Trophoblast cell (in vitro differentiated cells and primary cell): ENCODE measurements around the gene TAOK3.

Source experiments
- DNase-seq, 2 donors: peaks; one replicate each; pipeline ENCODE4 v3.0.0-alpha.2; 2016
- H2AFZ ChIP-seq: 2 replicates; pipeline ENCODE4 v1.6.1; 2013; ENCODE audit warnings: low read length, moderate library complexity, mild to moderate bottlenecking; ENCODE audit not compliant: insufficient read depth, poor library complexity
- H2AK5ac ChIP-seq: 2 replicates; pipeline ENCODE4 v1.6.1; 2013; ENCODE audit warnings: mild to moderate bottlenecking, low read length
- H2BK120ac ChIP-seq: 2 replicates; pipeline ENCODE4 v1.6.1; 2013; ENCODE audit warnings: low read length, mild to moderate bottlenecking, moderate library complexity; ENCODE audit not compliant: insufficient read depth, poor library complexity
- H2BK12ac ChIP-seq: 2 replicates; pipeline ENCODE4 v1.6.1; 2013; ENCODE audit warnings: mild to moderate bottlenecking, low read length, moderate library complexity
- H2BK5ac ChIP-seq: 2 replicates; pipeline ENCODE4 v1.6.1; 2013; ENCODE audit warnings: low read length, low read depth, moderate library complexity, mild to moderate bottlenecking; ENCODE audit not compliant: poor library complexity
- H3K14ac ChIP-seq: 2 replicates; pipeline ENCODE4 v1.6.1; 2013; ENCODE audit warnings: mild to moderate bottlenecking, low read length
- H3K18ac ChIP-seq: 2 replicates; pipeline ENCODE4 v1.6.1; 2013; ENCODE audit warnings: mild to moderate bottlenecking, low read length
- H3K23ac ChIP-seq: 2 replicates; pipeline ENCODE4 v1.6.1; 2013; ENCODE audit warnings: low read length
- H3K27ac ChIP-seq: 2 replicates; pipeline ENCODE4 v1.5.1; 2013; ENCODE audit warnings: low read depth, mild to moderate bottlenecking, inconsistent platforms, low read length, moderate library complexity
- H3K27me3 ChIP-seq: 2 replicates; pipeline ENCODE4 v1.6.1; 2013; ENCODE audit warnings: inconsistent platforms, mild to moderate bottlenecking, low read length, moderate library complexity; ENCODE audit not compliant: insufficient read depth
- H3K36me3 ChIP-seq, 2 experiments: 1 replicate in 1 of 2; 2 replicates in 1 of 2; pipeline ENCODE4 v1.6.1; 2013; ENCODE audit warnings: low read length in 2 of 2, mild to moderate bottlenecking in 2 of 2, moderate library complexity in 1 of 2; ENCODE audit not compliant: insufficient read depth in 2 of 2, control insufficient read depth in 1 of 2
- H3K4ac ChIP-seq: 2 replicates; pipeline ENCODE4 v1.6.1; 2013; ENCODE audit warnings: low read depth, mild to moderate bottlenecking, low read length, moderate library complexity
- H3K4me1 ChIP-seq, 2 experiments: 1 replicate in 1 of 2; 2 replicates in 1 of 2; pipeline ENCODE4 v1.6.1; 2013; ENCODE audit warnings: low read length in 2 of 2, mild to moderate bottlenecking in 2 of 2, moderate library complexity in 1 of 2; ENCODE audit not compliant: insufficient read depth in 2 of 2, control insufficient read depth in 1 of 2
- H3K4me2 ChIP-seq: 2 replicates; pipeline ENCODE4 v1.6.1; 2013; ENCODE audit warnings: inconsistent platforms, mild to moderate bottlenecking, low read length, moderate library complexity
- H3K4me3 ChIP-seq: 2 replicates; pipeline ENCODE4 v1.5.1; 2013; ENCODE audit warnings: mild to moderate bottlenecking, low read depth, low read length, inconsistent platforms
- H3K79me1 ChIP-seq: one replicate; pipeline ENCODE4 v1.6.1; 2013; ENCODE audit warnings: low read length
- H3K79me2 ChIP-seq: 2 replicates; pipeline ENCODE4 v1.6.1; 2013; ENCODE audit warnings: low read length, mild to moderate bottlenecking; ENCODE audit not compliant: control insufficient read depth, insufficient read depth, poor library complexity
- H3K9ac ChIP-seq: 2 replicates; pipeline ENCODE4 v1.6.1; 2013; ENCODE audit warnings: mild to moderate bottlenecking, low read length
- H3K9me3 ChIP-seq: 2 replicates; pipeline ENCODE4 v1.6.1; 2013; ENCODE audit warnings: low read depth, mild to moderate bottlenecking, control low read depth, inconsistent platforms, low read length; ENCODE audit not compliant: insufficient read depth
- H4K12ac ChIP-seq: 2 replicates; pipeline ENCODE4 v1.6.1; 2013; ENCODE audit warnings: low read depth, mild to moderate bottlenecking, low read length, moderate library complexity
- H4K8ac ChIP-seq: 2 replicates; pipeline ENCODE4 v1.6.1; 2013; ENCODE audit warnings: low read depth, mild to moderate bottlenecking, low read length, moderate library complexity
- H4K91ac ChIP-seq: one replicate; pipeline ENCODE4 v1.6.1; 2013; ENCODE audit warnings: low read depth, mild to moderate bottlenecking, low read length, moderate library complexity
- WGBS: extraction: QIAGEN DNeasy Blood & Tissue Kit; methylation state at CpG from one replicate; pipeline ENCODE4 v1.1.7; 2013; ENCODE audit warnings: missing lambda C conversion rate; ENCODE audit not compliant: insufficient read length, insufficient coverage; ENCODE audit errors: extremely low coverage; 5-methylcytosine and 5-hydroxymethylcytosine counted together

Gene TAOK3

DNA sequence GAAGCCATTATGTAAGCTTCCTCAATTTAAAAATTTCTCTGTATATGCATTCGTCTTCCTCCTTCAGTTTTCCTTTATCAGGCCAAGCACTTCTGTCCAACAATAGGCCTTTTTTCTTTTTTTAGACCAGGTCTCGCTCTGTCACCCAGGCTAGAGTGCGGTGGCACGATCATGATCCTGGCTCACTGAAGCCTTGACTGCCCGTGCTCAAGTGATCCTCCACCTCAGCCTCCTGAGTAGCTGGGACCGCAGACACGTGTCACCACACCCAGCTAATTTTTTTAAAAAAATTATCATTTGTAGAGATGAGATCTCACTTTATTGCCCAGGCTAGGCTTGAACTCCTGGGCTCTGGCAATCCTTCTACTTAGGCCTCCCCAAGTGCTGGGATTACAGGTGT lies 25.8 kb downstream of the TAOK3 start:
- Histone ChIP-seq H3K23ac (no peak overlapping the region), H2BK5ac (no peak overlapping the region), H2AFZ (no peak overlapping the region), H3K79me2 (no peaks in the 10 kb centered on the region), H4K8ac (no peak overlapping the region), H3K27ac (no peak overlapping the region), H2BK120ac (no peak overlapping the region), H3K4me2 (no peak overlapping the region), H3K18ac (no peak overlapping the region), H3K27me3 (no peaks in the 10 kb centered on the region), H3K4ac (no peak overlapping the region), H2AK5ac (no peak overlapping the region), H3K9ac (no peak overlapping the region), H3K4me3 (no peak overlapping the region), H3K4me1 (no peaks in the 10 kb centered on the region), H2BK12ac (no peak overlapping the region), H3K9me3 (no peaks in the 10 kb centered on the region), H4K12ac (no peak overlapping the region), H4K91ac (no peak overlapping the region), H3K36me3 (no peaks in the 10 kb centered on the region), H3K79me1 (no peaks in the 10 kb centered on the region), H3K14ac (no peak overlapping the region)
- WGBS = no CpG with 5 or more reads among the region's 7 CpGs
- no peak for DNase-seq

DNA sequence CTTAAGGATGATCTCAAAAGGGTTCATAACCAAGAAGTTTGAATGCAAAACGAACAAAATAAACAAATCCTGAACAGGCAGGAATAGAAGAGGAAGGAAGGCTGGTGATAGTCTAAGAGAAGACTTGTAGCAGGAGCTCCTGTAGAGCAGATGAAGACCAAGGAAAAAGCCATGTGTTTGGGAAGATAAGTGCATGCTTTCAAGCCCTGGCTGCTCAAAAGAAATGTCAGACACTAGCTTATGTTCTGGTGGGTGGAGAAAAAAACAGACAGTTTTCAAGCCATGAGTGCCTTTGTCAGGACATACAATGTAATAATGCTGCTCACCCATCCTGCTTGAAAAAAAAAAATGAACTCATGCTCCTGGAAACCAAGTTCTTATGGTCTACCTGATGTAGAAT lies 27.4 kb downstream of the TAOK3 start:
- Histone ChIP-seq H4K12ac (no peak overlapping the region), H2AFZ (no peak overlapping the region), H3K4me2 (no peak overlapping the region), H3K79me2 (no peaks in the 10 kb centered on the region), H3K27me3 (no peaks in the 10 kb centered on the region), H3K79me1 (no peaks in the 10 kb centered on the region), H3K23ac (no peak overlapping the region), H3K4ac (no peak overlapping the region), H2BK12ac (no peak overlapping the region), H4K8ac (no peak overlapping the region), H3K14ac (no peak overlapping the region), H2BK5ac (no peak overlapping the region), H2BK120ac (no peak overlapping the region), H3K18ac (no peak overlapping the region), H3K9ac (no peak overlapping the region), H3K27ac (no peak overlapping the region), H2AK5ac (no peak overlapping the region), H3K4me3 (no peak overlapping the region), H3K36me3 (no peaks in the 10 kb centered on the region), H4K91ac (no peak overlapping the region), H3K4me1 (no peaks in the 10 kb centered on the region), H3K9me3 (no peaks in the 10 kb centered on the region)
- WGBS = no CpG with 5 or more reads among the region's 1 CpG
- DNase-seq = no peak

DNA sequence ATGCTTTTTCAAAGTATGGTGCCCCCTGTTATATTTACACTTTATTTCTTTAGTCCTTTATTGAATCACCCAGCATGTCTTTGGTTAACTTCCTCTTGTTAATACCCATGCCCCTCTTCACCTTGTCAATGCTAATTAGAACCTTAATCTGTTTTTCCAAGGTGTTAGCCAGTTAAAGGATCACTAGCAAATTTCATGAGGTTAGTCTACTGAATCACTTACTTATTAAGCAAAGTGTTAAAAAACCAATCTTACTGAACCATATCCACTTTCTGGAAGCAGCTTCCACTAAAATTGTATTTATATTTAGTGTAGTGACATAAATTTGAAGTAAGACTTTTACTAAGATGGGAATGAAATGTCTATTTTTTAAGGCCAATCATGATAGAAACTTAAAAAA lies 27.9 kb downstream of the TAOK3 start:
- Histone ChIP-seq H2BK120ac (no peak overlapping the region), H3K4me1 (no peaks in the 10 kb centered on the region), H3K9ac (no peak overlapping the region), H3K36me3 (no peaks in the 10 kb centered on the region), H4K8ac (no peak overlapping the region), H3K14ac (no peak overlapping the region), H3K23ac (no peak overlapping the region), H3K79me1 (no peaks in the 10 kb centered on the region), H3K4me2 (no peak overlapping the region), H3K4ac (no peak overlapping the region), H3K18ac (no peak overlapping the region), H2BK5ac (no peak overlapping the region), H2BK12ac (no peak overlapping the region), H4K12ac (no peak overlapping the region), H2AK5ac (no peak overlapping the region), H3K27ac (no peak overlapping the region), H3K4me3 (no peak overlapping the region), H3K27me3 (no peaks in the 10 kb centered on the region), H2AFZ (no peak overlapping the region), H4K91ac (no peak overlapping the region), H3K79me2 (no peaks in the 10 kb centered on the region), H3K9me3 (no peaks in the 10 kb centered on the region)
- no peak for DNase-seq

DNA sequence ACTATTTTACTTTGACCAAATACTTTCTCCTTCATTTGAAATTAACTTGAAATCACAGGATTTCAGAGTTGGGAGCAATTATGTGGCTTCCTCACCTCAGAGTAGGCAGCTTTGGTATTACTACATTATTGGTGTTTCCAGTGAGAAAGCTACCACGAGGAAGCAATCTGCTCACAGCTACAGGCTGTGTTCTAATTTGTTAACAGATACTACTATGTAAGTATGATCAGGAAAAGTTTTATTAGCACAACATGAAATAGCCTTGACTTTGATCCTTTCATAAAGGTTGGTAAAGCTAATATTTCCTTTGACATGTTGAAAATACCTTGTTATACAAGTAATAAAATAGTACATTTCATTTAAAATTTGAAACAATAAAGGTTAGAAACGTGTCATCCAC lies 30.6 kb downstream of the TAOK3 start:
- Histone ChIP-seq H4K91ac (no peak overlapping the region), H3K27ac (no peak overlapping the region), H4K12ac (no peak overlapping the region), H3K4me2 (no peak overlapping the region), H3K23ac (no peak overlapping the region), H3K4me1 (no peaks in the 10 kb centered on the region), H3K14ac (no peak overlapping the region), H3K27me3 (no peaks in the 10 kb centered on the region), H3K9ac (no peak overlapping the region), H3K79me2 (no peaks in the 10 kb centered on the region), H3K18ac (no peak overlapping the region), H3K79me1 (no peaks in the 10 kb centered on the region), H2AFZ (no peak overlapping the region), H2AK5ac (no peak overlapping the region), H2BK5ac (no peak overlapping the region), H2BK120ac (no peak overlapping the region), H3K4ac (no peak overlapping the region), H3K36me3 (no peaks in the 10 kb centered on the region), H3K9me3 (no peaks in the 10 kb centered on the region), H4K8ac (no peak overlapping the region), H2BK12ac (no peak overlapping the region), H3K4me3 (no peak overlapping the region)
- no CpG with 5 or more reads among the region's 2 CpGs for WGBS
- no peak for DNase-seq
